HG02759 (cell line): Measurements from ENCODE around the gene MUC4.
"Not testable (repeated sequence)": the region's sequence is repeated elsewhere in the genome, so short reads cannot be mapped to it uniquely, and the experiment has no call there.

Experiments
- ATAC-seq: cut with Tn5 transposase; IDR thresholded peaks from one replicate; pipeline ENCODE4 v1.9.1; 2021; ENCODE audit warnings: mild to moderate bottlenecking, moderate library complexity; ENCODE audit not compliant: unreplicated experiment

Gene MUC4

DNA sequence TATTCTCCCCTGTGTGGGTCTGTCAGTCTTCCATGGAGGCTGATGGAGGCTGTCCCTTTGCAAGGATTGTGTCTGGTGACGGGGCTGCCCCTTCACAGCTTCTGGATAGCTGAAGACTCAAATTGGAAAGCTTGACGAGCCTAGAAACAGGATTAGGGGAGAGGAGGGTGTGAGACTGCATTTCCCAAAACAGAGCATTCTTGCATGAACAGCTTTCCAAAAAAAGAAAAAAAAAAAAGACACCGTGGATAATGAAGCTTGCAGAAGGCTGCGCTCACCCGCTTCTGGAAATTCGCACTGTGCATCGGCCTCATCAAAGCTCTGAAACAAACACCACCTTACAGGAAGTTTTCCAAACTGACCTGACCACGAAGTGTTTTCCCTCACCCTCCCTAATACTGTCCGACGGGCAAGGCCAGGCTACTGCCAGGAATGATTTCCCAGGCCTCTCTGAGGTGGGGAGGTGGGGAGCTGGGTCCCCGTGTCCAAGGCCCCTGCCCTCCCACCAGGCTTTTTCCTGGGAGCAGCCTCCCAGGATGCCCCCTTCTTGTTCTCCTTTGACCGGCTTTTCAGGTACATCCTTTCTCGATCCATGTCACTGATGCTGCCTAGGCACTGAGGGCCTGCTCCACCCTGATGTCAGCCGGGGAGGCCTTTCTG lies 24.9 kb upstream of the MUC4 start:
- no peak for ATAC-seq

DNA sequence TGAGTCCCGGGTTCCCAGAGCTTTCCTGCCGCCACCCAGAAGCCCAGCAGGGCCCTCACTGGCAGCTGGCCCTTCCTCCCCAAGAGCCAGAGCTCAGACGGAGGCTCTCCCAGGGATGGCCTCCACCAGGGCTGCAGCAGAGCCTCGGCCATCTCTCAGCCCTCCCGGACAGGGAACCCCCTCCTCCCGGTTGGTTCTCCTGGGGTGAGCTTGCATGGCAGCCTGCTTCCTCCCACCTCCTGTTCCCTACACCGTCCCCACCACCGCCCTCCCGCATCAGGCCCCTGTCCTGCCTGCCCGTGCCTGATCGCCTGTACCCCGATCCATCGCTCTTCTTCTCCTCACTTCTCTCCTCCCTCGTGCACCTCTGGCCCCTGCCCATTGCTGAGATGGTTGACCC lies 24.1 kb upstream of the MUC4 start:
- no peak for ATAC-seq

DNA sequence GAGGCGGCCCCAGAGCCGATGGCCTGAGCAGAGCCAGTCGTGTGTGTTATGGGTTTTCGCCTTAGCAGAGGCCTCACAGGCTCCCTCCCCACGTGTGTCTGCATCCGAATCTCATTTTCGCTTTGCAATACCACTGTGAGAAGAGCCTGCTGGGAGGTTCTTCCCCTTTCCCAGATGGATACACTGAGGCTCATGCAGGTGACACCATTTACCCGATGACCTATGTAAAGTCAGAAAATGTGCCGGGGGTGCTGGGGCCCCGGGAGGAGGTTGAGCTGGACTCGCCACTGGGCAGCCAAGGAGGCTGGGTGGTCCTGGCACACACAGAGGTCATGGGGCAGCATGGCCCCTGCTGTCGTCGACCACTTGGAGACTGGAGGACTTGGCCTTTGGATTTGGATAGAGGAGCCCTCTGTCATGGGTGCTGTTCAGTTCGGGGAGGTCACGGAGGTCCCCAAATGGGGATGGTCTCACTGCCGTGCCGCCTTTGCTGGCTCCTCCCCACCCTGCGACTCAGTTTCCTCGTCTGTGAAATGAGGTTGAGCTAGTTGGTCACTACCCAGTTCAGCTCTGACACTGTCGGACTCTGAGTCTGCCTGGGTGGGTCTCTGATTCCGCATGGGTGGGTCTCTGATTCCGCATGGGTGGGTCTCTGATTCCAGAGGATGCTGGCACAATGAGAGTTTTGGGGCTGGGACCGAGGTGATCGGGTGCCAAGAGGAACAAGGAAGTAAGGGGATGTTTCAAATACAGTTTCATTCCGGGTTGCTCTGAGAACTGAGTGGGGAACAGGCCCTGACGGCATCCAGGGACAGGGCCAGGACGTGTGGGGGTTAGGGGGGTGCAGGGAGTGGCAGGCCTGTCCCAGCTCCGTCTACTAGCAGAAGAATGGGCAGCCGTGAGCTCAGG lies 23.2 kb upstream of the MUC4 start:
- ATAC-seq, result no peak

DNA sequence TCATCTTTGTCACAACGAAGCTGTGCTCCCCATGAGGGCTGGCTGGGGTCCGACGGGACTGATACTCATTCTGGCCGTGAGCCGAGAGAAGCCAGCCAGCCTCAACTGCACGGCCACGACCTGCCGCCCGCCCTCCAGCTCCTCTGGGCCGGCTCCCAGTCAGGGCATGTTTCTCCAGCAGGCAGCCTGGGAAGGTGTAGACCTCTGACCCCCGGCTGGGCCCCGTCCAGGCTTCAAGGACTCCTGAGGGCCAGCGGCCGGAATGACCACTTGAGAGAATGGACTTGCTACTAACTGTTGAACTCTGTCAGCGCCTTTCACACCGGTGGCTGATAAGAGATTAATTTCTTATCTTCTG lies 18.1 kb upstream of the MUC4 start:
- no peak for ATAC-seq

DNA sequence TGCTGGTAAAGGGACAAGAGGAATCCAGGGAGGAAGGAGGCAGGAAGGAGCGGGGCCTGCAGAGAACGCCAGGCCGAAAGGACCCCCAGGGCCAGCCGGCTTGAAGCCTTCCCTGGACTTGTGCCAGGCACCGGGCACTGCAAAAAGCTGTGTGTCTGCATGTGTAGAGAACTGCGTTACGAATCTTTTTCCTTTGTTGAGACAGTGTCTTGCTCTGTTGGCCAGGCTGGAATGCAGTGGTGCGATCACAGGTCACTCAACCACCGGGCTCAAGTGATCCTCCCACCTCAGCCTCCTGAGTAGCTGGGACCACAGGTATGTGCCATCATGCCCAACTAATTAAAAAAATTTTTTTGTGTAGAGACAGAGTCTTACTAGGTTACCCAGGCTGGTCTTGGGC lies 17.0 kb upstream of the MUC4 start:
- no peak for ATAC-seq

DNA sequence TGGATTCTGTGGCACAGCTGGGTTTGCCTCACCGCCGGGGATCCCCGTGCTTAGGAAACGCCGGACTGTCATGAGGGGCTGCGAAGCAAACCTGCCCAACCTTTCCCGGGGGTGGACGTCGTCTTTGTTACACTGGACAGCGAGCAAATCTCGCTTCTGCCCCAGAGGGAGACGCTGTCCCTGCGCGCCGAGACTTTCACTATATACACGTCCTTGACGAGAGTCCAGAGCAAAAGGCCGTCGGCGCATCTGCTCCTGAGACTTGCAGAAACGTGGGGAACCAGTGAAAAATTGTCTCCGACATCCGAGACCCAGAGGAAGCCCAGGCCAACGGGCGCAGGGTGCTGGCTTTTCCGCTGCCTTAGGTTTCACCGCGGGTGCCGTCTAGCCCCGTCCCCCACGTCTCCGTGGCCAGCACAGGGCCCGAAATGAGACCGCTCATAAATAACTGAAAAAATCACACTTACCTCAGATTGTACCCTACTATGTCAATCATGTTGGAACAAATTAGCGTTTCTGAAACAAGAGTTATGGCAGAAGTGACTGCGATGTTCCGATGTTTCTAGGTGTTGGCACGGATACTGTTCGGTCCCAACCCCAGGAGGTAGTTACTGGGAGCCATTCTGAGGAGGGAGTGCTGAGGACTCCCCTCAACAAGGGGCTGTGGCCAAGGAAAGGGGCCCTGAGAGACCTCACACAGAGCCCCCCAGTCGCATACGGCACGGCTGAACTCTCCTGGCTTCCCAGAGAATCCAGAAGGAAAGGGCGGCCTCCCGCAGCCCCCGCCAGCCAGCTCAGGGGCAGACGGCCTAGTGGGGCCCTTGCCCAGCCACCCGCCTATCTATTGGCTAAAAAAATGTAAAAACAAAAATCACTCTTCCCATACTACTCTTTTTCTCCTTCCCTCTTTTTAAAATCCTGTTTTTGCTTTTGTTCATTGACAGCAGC lies 14.4 kb upstream of the MUC4 start:
- no peak for ATAC-seq

DNA sequence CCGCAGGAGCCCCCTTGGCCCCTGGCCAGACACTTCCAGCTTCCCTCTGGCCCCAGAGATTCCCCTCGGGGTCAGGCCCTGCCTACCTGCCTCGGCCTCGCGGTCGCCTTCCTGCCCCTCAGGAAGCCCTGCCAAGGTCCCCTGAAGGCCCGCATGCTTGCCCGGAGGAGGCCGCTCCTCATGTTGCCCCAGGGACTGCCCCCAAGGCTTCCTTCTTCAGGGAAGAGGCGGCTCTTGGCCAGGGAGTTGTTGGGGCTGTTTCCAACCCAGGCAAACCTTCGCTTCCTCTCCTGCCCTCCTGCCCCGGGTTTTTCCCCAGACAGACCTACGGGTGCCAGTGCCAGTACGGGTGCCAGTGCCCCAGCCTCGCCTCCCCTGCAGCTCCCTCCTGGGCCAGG lies 13.5 kb upstream of the MUC4 start:
- ATAC-seq, result no peak

DNA sequence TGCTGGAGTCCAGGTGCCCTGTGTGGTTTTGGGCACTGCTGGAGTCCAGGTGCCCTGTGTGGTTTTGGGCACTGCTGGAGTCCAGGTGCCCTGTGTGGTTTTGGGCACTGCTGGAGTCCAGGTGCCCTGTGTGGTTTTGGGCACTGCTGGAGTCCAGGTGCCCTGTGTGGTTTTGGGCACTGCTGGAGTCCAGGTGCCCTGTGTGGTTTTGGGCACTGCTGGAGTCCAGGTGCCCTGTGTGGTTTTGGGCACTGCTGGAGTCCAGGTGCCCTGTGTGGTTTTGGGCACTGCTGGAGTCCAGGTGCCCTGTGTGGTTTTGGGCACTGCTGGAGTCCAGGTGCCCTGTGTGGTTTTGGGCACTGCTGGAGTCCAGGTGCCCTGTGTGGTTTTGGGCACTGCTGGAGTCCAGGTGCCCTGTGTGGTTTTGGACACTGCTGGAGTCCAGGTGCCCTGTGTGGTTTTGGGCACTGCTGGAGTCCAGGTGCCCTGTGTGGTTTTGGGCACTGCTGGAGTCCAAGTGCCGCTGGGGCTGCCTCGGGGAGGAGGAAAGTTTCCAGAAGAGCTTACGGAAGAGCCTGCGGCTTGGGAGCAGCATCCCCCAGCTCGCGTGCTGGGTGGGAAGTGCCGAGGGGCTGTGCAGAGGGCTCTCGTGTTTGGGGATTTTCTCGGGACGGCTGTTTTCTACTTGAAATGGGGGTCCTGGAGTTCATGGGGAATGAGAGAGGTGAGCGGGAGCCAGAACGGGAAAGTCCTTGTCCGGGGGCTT lies 12.9 kb upstream of the MUC4 start:
- not testable (repeated sequence) for ATAC-seq

DNA sequence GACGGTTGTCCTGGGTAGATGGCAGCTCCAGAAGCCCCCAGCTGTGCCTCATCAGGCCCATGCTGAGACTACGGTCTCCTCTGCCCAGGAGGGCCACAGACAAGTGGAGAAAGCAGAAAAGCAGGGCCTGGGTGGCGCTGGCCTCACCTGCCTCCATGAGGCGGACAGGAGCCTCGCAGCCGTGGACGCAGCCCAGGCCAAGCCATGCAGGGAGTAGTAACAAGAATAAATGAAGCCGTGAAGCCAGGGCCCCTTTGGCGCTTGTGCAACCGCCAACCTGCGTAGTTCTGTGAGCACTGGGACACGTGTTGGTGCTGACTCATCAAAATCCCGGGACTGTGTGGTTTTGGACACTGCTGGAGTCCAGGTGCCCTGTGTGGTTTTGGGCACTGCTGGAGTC lies 12.3 kb upstream of the MUC4 start:
- ATAC-seq, result no peak

DNA sequence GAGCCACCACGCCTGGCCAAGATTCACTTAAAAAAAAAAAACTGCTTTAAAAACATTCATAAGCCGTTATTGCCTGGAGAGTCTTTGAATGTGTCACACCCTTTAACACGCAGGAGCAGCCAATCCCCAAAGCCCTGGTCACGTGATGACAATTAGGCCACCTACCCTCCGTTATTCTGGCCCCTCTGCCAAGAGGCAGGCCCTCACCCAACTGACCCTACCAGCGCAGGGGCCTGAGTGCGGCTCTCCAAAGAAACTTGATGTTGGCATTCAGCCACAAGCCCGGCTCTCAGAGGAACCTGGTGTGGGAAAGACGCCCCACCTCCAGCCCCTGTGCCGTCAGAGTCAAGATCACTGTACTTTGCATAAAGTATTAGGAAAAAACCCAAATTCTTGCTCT lies 11.6 kb upstream of the MUC4 start:
- no peak for ATAC-seq

DNA sequence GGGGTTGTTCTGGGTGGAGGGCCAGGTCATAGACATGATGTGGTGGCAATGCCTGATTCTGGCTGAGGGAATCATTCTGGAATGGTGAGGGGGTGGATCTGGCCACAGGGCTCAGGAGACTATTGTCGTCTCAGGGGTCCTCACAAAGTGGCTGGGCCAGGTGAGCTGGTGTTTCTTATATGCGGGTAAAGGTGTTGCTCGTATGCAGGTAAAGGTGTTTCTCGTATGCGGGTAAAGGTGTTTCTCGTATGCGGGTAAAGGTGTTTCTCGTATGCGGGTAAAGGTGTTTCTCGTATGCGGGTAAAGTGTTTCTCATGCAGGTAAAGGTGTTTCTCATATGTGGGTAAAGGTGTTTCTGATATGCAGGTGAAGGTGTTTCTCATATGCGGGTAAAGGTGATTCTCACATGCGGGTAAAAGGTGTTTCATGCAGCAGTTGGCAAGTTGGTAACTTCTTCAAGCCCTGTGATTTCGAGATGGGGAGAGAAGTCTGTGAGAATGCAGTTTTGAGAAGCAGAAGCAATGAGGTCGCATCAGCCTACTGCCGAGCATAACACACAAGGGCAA lies 10.5 kb upstream of the MUC4 start:
- ATAC-seq, result no peak

DNA sequence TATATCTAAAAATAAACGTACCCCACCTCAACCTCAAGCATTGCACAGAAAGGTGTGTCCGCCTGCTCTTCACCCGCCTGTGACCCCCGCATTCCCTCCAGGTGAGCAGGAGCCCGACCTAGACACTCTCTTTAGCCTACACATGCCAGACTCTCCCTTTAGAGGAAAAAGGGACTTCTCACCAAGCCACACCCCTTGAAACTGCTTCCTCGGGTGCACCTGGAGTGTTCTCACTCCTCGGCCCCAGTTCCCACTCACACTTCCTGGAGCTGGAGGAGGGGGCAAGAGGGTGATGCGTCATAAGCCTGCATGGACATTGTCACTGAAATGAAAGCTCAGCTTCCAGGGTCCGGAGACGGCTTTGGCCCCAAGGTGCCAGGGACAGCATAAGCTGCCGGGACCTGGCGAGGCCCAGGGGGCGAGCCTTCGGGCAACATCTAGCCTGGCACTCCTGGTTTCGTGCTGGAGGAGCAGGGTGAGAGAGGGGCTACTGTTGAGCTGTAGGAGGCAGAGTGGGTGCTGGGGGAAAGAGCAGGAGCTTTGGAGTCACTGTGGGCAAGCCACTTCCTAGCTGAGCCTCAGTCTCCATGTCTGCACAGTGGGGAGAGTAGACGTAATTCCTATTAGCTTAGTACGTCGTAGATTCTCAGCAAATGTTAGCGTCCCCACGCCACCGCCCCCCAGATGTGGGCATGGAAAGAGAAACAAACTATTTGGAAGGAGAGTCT lies 9.8 kb upstream of the MUC4 start:
- no peak for ATAC-seq

DNA sequence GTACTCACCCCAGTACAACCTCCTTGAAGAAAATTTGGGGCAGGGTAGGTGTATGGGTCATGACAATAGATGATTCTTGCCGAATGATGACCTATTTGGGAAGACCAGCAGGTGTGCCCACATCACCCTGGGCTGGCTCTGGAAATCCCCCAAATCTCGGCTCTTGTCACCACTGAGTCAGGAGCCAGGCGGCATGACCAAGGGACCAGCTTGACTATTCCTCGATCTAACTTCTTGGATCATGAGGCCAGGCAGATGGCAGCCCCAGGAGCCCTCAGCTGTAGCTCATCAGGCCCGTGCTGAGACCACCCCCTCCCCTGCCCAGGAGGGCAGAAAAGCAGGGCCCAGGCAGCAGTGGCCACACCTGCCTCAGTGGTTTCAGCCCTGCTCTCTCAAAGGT lies 9.2 kb upstream of the MUC4 start:
- ATAC-seq, result no peak

DNA sequence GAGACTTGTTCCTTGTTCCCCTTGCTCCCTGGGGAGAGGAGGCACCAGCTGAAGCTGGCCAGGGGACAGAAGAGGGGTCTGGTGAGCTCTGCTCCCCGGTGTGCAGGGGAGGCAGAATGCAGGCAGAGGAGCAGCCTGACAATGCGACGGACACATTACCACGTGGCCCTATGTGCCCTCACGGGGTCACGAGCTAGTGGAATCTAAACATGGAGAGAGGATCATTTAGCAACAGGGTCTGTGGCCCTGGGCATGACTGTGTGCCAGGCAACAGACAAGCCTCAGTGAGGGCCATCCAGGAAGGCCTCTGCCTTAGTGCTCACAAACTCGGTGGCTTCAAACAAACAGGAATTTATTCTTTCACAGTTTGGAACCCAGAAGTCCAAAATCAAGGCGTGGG lies 8.5 kb upstream of the MUC4 start:
- no peak for ATAC-seq

DNA sequence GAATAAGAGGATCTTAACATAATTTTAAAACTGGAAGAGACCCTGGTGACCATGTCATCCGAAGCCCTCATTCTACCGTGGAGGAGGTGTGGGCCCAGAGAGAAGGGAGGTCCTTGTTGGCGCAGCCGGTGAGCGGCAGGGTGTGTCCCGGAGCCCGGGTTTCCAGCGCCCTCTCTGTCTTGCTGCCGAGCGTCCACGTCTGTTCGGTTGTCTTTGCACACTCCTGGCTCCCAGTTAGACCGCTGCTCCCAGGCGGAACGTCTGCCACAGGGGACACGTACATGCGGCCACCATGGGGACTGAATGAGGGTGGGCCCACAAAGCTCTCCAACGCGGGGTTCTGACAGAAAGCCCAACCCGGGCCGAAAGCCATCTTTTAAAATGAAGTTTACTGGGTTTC lies 6.6 kb upstream of the MUC4 start:
- no peak for ATAC-seq

DNA sequence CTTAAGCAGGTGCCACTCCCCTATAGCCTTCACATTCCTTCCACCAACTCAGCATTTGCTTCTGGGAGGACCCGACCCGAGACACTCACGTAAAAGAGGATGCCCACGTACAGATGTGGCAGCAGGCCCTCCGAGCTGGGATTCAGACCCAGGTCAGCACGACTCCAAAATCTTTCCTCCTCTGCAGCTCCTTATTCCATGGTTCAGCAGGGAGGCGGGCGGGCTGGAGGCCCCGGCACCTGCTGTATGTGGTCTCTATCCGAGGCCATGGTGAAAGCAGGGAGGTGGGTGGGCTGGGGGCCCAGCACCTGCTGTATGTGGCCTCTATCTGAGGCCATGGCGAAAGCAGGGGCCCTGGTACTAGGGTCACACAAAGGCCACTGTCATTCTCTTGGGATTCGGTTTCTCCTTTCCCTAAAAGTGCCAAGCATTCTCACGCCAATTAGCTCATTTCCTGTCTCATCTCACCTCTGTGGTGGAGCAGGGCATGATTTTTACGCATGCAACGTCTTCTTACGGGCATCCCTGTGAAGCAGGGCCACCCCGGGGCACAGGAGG lies 5.9 kb upstream of the MUC4 start:
- no peak for ATAC-seq

DNA sequence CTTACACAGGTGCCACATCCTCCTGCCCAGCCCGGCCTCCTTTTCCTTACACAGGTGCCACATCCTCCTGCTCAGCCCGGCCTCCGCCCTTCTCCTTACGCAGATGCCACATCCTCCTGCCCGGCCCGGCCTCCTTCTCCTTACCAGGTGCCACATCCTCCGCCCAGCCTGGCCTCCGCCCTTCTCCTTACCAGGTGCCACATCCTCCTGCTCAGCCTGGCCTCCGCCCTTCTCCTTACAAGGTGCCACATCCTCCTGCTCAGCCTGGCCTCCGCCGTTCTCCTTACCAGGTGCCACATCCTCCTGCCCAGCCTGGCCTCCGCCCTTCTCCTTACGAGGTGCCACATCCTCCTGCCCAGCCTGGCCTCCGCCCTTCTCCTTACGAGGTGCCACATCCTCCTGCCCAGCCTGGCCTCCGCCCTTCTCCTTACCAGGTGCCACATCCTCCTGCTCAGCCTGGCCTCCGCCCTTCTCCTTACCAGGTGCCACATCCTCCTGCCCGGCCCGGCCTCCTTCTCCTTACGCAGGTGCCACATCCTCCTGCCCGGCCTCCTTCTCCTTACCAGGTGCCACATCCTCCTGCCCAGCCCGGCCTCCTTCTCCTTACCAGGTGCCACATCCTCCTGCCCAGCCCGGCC lies 4.7 kb upstream of the MUC4 start:
- not testable (repeated sequence) for ATAC-seq

DNA sequence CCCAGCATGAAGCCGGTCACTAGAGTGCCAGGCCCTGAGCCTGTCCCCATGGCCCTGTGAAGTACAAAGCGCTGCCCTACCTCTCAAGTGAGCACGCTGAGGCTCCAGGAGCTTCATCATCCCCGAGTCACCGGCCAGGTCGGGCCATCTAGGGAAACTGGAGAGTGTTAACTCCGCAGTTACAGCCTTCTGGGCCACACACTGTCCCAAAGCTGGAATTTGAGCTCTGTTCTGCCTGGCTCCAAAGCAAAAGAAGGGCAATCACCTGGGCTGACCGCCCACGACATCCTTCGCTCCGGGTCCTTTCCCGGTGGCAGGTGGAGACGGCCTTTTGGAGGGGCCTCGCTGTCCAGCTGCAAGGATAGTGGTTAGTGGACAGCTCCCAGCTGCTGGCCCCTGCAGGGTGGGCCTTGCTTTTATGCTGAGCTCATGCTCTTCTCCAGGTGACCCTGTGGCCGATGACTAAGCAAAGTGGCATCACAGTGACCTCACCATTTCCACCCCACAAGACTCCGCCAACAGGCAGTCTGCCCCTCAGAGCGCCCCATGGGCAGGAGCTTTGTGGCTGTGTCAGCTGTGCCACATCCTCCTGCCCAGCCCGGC lies 3.5 kb upstream of the MUC4 start:
- ATAC-seq, result no peak
